Erythroblast (primary cell): ENCODE measurements around the gene UBASH3B.

Source experiments
- GATA1 ChIP-seq: IDR thresholded peaks from 2 replicates; pipeline ENCODE4 v1.6.1; 2011; ENCODE audit warnings: low read depth, mild to moderate bottlenecking, control low read depth, low read length, moderate library complexity
- POLR2A ChIP-seq: IDR thresholded peaks from 2 replicates; pipeline ENCODE4 v1.6.1; 2011; ENCODE audit warnings: mild to moderate bottlenecking, low read length

DNA sequence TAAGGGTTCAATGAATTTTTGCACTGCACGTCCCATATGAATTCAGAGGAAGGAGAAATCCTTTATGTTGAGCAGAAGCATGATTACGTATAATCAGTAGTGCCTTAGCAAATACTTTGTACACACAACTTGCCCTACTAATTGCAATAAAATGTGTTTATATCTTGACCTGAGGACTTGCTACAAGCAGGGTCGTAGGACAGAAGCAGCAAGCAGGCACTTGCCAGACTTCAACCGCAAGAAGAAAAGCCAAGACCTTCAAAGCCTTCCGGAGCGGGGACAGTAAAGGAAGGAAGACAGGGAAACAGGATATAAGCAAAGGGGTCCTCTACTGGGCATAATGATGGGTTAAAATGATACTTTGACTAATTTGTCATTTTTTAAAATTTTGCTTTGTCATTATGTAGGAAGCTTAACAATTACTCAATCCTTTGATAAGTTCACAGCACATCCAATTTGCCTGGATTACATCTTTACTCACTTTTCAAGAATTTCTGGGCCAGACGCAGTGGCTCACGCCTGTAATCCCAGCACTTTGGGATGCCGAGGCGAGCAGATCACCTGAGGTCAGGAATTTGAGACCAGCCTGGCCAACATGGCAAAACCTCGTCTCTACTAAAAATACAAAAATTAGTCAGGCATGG lies 23.2 kb upstream of the UBASH3B start:
- no peak for TF ChIP-seq POLR2A
- TF ChIP-seq GATA1, result no peak
